ENCODE measurements around the gene TMEM106C.

GRCh38 chr12:47949441-47950341 is 13.7 kb upstream of the TMEM106C start:
- no peak for TF ChIP-seq EP300 (IDR thresholded peaks at IDR 0.05)
- peak; percentile 47 to 56 (median 51) for TF ChIP-seq CTCF (IDR thresholded peaks at IDR 0.05)
- no peak for TF ChIP-seq POLR2A (IDR thresholded peaks at IDR 0.05)

Measured in ovary (tissue), 3 donors.